Stomach (tissue), 9 donors: Measurements from ENCODE around the gene CREG1. TPM values are rescaled to one million over a fixed set of nuclear protein-coding genes. Genes with fewer than 3 reads are reported as not detected.
A peak's percentile ranks its signal among the peaks of the same experiment; 100 is the strongest.

Experiments used
- DNase-seq, 2 donors: peaks; one replicate each; pipeline versions ENCODE4 v3.0.0 to v3.0.0-alpha.2; 2013 to 2019
- H3K27ac ChIP-seq, 5 donors: fragments of 200-600 bp in 4 of 5; sonication (generic) in 4 of 5; one replicate each; pipeline ENCODE4 v1.5.1; 2013 to 2019; ENCODE audit warnings: mild to moderate bottlenecking in 1 of 5, moderate library complexity in 1 of 5
- H3K27me3 ChIP-seq, 3 donors: fragments of 200-600 bp; sonication (generic); one replicate each; pipeline ENCODE4 v1.5.1; 2017 to 2019; ENCODE audit warnings: mixed run types in 1 of 3
- H3K36me3 ChIP-seq, 4 donors: fragments of 200-600 bp; sonication (generic); 1 replicate in 3 of 4; 2 replicates in 1 of 4; pipeline ENCODE4 v1.5.1; 2016 to 2019
- H3K4me1 ChIP-seq, 4 donors: fragments of 200-600 bp; sonication (generic); one replicate each; pipeline ENCODE4 v1.5.1; 2016 to 2019
- H3K4me3 ChIP-seq, 4 donors: fragments of 200-600 bp; sonication (generic) in 3 of 4; one replicate each; pipeline ENCODE4 v1.5.1; 2016 to 2019; ENCODE audit warnings: mild to moderate bottlenecking in 1 of 4
- H3K9me3 ChIP-seq, 4 donors: fragments of 200-600 bp; sonication (generic); one replicate each; pipeline ENCODE4 v1.5.1; 2016 to 2019
- EP300 ChIP-seq: sonication (generic); formaldehyde crosslinking; IDR thresholded peaks from one replicate; pipeline ENCODE4 v1.6.1; 2017; ENCODE audit warnings: antibody characterized with exemption
- POLR2A ChIP-seq, 4 donors: fragments of 450-650 bp; IDR thresholded peaks; one replicate each; pipeline ENCODE4 v1.6.1; 2016; ENCODE audit warnings: antibody characterized with exemption in 4 of 4, control low read depth in 2 of 4, mild to moderate bottlenecking in 1 of 4, moderate library complexity in 1 of 4
- POLR2AphosphoS5 ChIP-seq, 3 donors: sonication (generic); formaldehyde crosslinking; IDR thresholded peaks; one replicate each; pipeline ENCODE4 v1.6.1; 2016; ENCODE audit warnings: antibody characterized with exemption in 3 of 3
- WGBS, 5 donors: extraction: QIAGEN DNeasy Blood & Tissue Kit in 3 of 5; methylation state at CpG; one replicate each; pipeline versions ENCODE4 v1.1.5 to v1.1.7; 2013 to 2018; 5-methylcytosine and 5-hydroxymethylcytosine counted together
- intact Hi-C: fragments of 100-400 bp; cut with DNase I; formaldehyde crosslinking; loops from one replicate; pipeline ENCODE4 v1.15.1; 2023; ENCODE audit warnings: low total_unique reads
- polyA plus RNA-seq, 3 donors: library from polyadenylated mRNA; stranded (reverse); fragments of 200-250 nt; gene quantifications; one replicate each; pipeline ENCODE4 v1.2.3, GENCODE V29; 2013
- total RNA-seq, 5 donors: library from RNA; depleted of rRNA; stranded (reverse); fragments of >200 nt; gene quantifications; one replicate each; pipeline versions ENCODE4 v1.1.0 to v1.2.3, GENCODE V29; 2014 to 2016
- TF ChIP-seq, protein P1 (sequence below), 7 experiments: fragments of 450-650 bp in 4 of 7; fragments of 200-600 bp in 3 of 7; sonication (generic) in 3 of 7; IDR thresholded peaks; one replicate each; pipeline ENCODE4 v1.5.1; 2016 to 2019; ENCODE audit warnings: antibody characterized with exemption in 7 of 7, control low read depth in 2 of 7, mild to moderate bottlenecking in 1 of 7
- donor health status: healthy with polysubstance abuse.
- donor health status: Bipolar disorder and iron deficiency.
- donor health status: healthy.

The CREG1 gene
- total and polyA plus RNA-seq, 8 donors, result 44.6 to 120 (median 78.3) TPM

DNA sequence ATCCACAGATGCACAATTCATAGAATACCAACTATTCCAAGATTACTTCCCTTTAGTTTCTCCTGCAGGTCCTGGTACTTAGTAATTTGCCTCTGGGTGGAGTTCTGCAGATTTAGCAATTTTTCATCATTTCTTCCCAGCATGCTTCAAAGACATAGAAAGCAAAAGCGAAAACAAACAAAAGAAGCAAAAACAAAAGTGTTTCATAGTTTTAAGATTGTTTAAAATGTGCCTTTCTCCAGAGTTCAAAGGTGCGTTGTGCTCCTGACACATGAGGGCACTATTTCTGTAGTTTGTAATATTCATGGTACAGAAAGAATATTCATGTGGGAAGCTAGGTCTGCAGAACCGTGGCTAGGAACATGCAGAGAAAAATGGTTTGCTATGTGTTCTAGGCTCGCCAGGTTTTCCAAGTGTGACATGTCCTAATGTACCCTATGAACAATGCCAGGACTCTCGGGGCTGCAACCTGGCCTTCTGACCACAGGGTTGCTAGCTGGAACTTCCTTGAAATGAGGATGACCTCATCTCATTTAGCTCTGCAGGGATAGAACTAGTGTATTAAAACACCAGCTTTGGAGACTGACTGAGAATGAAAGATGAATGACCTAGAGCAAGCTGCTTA, 46.5 kb upstream of the CREG1 start:
- intact Hi-C loops, result loop anchor here (5.0 kb wide), 1 partner anchor 87 kb away; no protein-coding TSS in a partner anchor
- Histone ChIP-seq H3K27ac (peak overlapping the region in 3 of 5 donors; percentile 42 to 83 (median 75)), H3K36me3 (no peaks in the 10 kb centered on the region), H3K4me3 (no peak overlapping the region), H3K27me3 (no peaks in the 10 kb centered on the region), H3K4me1 (peaks cover 14 to 37% (median 26%) of the 10 kb centered on the region in 4 donors), H3K9me3 (no peaks in the 10 kb centered on the region)
- DNase-seq, result peak in 1 of 2 donors; percentile 77
- 10 to 20% (median 16%) methylated on average over 5 of the region's 5 CpGs for WGBS, 5 donors
- TF ChIP-seq EP300 (no peak), POLR2A (IDR thresholded peaks at IDR 0.05) (no peak), POLR2AphosphoS5 (IDR thresholded peaks at IDR 0.05) (no peak)
- TF ChIP-seq, protein P1, sequence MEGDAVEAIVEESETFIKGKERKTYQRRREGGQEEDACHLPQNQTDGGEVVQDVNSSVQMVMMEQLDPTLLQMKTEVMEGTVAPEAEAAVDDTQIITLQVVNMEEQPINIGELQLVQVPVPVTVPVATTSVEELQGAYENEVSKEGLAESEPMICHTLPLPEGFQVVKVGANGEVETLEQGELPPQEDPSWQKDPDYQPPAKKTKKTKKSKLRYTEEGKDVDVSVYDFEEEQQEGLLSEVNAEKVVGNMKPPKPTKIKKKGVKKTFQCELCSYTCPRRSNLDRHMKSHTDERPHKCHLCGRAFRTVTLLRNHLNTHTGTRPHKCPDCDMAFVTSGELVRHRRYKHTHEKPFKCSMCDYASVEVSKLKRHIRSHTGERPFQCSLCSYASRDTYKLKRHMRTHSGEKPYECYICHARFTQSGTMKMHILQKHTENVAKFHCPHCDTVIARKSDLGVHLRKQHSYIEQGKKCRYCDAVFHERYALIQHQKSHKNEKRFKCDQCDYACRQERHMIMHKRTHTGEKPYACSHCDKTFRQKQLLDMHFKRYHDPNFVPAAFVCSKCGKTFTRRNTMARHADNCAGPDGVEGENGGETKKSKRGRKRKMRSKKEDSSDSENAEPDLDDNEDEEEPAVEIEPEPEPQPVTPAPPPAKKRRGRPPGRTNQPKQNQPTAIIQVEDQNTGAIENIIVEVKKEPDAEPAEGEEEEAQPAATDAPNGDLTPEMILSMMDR (IDR thresholded peaks at IDR 0.05), result peak in 5 of 7 experiments; percentile 27 to 51 (median 40)

DNA sequence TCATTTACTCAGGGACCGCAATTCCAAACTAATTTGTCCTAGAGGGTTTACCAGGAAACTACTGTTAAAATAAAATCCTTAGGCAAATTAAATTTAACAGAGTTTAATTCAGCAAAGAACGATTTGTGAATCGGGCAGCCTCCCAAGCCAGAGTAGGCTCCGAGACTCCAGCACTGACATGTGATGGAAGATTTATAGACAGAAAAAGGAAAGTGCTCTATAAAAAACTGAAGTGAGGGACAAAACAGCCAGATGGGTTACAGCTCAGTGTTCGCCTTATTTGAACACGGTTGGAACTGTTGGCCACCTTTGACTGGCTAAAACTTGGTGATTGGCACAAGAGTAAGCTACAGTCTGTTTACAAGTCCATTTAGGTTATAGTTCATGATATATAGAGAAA, 41.3 kb upstream of the CREG1 start:
- Histone ChIP-seq H3K27me3 (no peaks in the 10 kb centered on the region), H3K4me1 (peaks cover 0 to 2% (median under 1%) of the 10 kb centered on the region in 4 donors), H3K9me3 (no peaks in the 10 kb centered on the region), H3K4me3 (no peak overlapping the region), H3K27ac (no peak overlapping the region), H3K36me3 (no peaks in the 10 kb centered on the region)
- TF ChIP-seq EP300 (no peak), POLR2AphosphoS5 (IDR thresholded peaks at IDR 0.05) (no peak), POLR2A (IDR thresholded peaks at IDR 0.05) (no peak)
- TF ChIP-seq, protein P1 (IDR thresholded peaks at IDR 0.05), result no peak
- 22 to 49% (median 43%) methylated on average over 6 of the region's 6 CpGs for WGBS, 5 donors
- intact Hi-C loops, result no loop called here
- DNase-seq, result no peak

DNA sequence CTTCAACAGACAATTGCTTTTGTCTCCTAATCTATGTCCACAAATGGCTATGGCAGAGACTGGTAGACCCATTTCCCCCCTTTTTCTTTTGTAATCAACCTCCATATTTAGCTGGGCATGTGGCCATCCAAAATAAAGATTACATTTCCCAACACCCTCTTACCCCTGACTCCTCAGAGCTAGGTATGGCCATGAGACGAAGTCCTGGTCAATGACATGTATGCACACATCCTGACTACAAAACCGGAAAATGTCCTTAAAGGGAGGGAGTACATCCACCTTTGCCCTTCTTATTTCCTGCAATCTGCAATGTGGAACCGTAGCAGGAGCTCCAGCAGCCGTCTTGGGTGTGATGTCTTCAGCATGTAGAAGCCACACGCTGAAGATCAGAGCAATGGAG, 40.3 kb upstream of the CREG1 start:
- H3K27ac ChIP-seq, result no peak overlapping the region
- no peaks in the 10 kb centered on the region for H3K4me1 ChIP-seq
- H3K9me3 ChIP-seq, result no peaks in the 10 kb centered on the region
- WGBS, 5 donors, result 55 to 87% (median 71%) methylated on average over 5 of the region's 5 CpGs
- TF ChIP-seq EP300 (no peak), POLR2A (IDR thresholded peaks at IDR 0.05) (no peak), POLR2AphosphoS5 (IDR thresholded peaks at IDR 0.05) (no peak)
- TF ChIP-seq, protein P1 (IDR thresholded peaks at IDR 0.05), result no peak
- H3K36me3 ChIP-seq, result no peaks in the 10 kb centered on the region
- intact Hi-C loops, result no loop called here
- DNase-seq, result no peak
- H3K4me3 ChIP-seq, result no peak overlapping the region
- no peaks in the 10 kb centered on the region for H3K27me3 ChIP-seq

DNA sequence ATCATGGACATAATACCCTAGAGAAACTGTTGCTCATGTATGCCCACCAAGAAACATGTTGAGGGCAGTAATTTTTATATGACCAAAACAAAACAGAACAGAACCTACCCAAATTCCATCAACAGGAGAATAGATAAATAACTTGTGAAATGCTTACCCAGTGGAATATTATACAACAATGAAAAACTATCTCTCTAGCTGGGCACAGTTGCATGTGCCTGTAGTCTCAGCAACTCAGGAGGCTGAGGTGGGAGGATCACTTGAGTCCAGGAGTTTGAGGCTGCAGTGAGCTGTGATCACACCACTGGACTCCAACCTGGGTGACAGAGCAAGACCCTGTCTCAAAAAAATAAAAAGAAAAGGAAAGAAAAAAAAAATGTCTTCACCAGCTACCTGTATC, 38.9 kb upstream of the CREG1 start:
- Histone ChIP-seq H3K36me3 (no peaks in the 10 kb centered on the region), H3K9me3 (no peaks in the 10 kb centered on the region), H3K4me1 (no peaks in the 10 kb centered on the region), H3K27ac (no peak overlapping the region), H3K27me3 (no peaks in the 10 kb centered on the region), H3K4me3 (no peak overlapping the region)
- TF ChIP-seq EP300 (no peak), POLR2AphosphoS5 (IDR thresholded peaks at IDR 0.05) (no peak), POLR2A (IDR thresholded peaks at IDR 0.05) (no peak)
- TF ChIP-seq, protein P1 (IDR thresholded peaks at IDR 0.05), result no peak
- intact Hi-C loops, result no loop called here
- DNase-seq, result no peak
